ENCODE results near the gene STARD3NL. TPM values are rescaled to one million over a fixed set of nuclear protein-coding genes. Genes with fewer than 3 reads are reported as not detected.

The STARD3NL gene
- total RNA-seq, 4 donors from 2014 or later: 29.2 to 56.1 (median 48.4) TPM

GRCh38 chr7:38274486-38274885 is 96.4 kb downstream of the STARD3NL start:
- no peak overlapping the region for H3K4me3 ChIP-seq

GRCh38 chr7:38274927-38275620 is 97.0 kb downstream of the STARD3NL start:
- Histone ChIP-seq H3K4me3 (no peak overlapping the region), H3K9me3 (no peaks in the 10 kb centered on the region), H3K4me1 (no peaks in the 10 kb centered on the region), H3K27me3 (no peaks in the 10 kb centered on the region), H3K27ac (replicated peaks in 1 of 4) (no peak overlapping the region), H3K36me3 (no peaks in the 10 kb centered on the region)
- intact Hi-C loops (cut with DNase I): no loop called here
- TF ChIP-seq POLR2AphosphoS5 (IDR thresholded peaks at IDR 0.05): no peak
- TF ChIP-seq CTCF (IDR thresholded peaks at IDR 0.05): no peak
- TF ChIP-seq POLR2A (IDR thresholded peaks at IDR 0.05; ENCODE audit: low read depth): no peak
- TF ChIP-seq EP300 (IDR thresholded peaks at IDR 0.05): no peak
- WGBS: 86% methylated on average over 3 of the region's 3 CpGs
- DNase-seq (ENCODE audit: extremely low spot score): no peak

More at GRCh38 chr7:38274486-38274885, 96.4 kb downstream of the STARD3NL start:
- Histone ChIP-seq H3K27ac (replicated peaks in 1 of 4) (no peak overlapping the region), H3K36me3 (no peaks in the 10 kb centered on the region), H3K27me3 (no peaks in the 10 kb centered on the region), H3K4me1 (no peaks in the 10 kb centered on the region), H3K9me3 (no peaks in the 10 kb centered on the region)
- DNase-seq (ENCODE audit: extremely low spot score): no peak
- TF ChIP-seq EP300 (IDR thresholded peaks at IDR 0.05): no peak
- TF ChIP-seq POLR2AphosphoS5 (IDR thresholded peaks at IDR 0.05): no peak
- no peak for TF ChIP-seq CTCF (IDR thresholded peaks at IDR 0.05)
- TF ChIP-seq POLR2A (IDR thresholded peaks at IDR 0.05; ENCODE audit: low read depth): no peak
- 85% methylated on average over 4 of the region's 4 CpGs for WGBS
- intact Hi-C loops (cut with DNase I): no loop called here

GRCh38 chr7:38276096-38276877 is 98.2 kb downstream of the STARD3NL start:
- intact Hi-C loops (cut with DNase I): no loop called here
- no peak overlapping the region for H3K27ac ChIP-seq (replicated peaks in 1 of 4)
- H3K27me3 ChIP-seq: no peaks in the 10 kb centered on the region
- H3K4me3 ChIP-seq: no peak overlapping the region
- no peaks in the 10 kb centered on the region for H3K4me1 ChIP-seq
- H3K36me3 ChIP-seq: no peaks in the 10 kb centered on the region
- DNase-seq (ENCODE audit: extremely low spot score): no peak
- no peaks in the 10 kb centered on the region for H3K9me3 ChIP-seq
- 71% methylated on average over 6 of the region's 6 CpGs for WGBS
- TF ChIP-seq CTCF (IDR thresholded peaks at IDR 0.05) (no peak), POLR2A (IDR thresholded peaks at IDR 0.05; ENCODE audit: low read depth) (no peak), POLR2AphosphoS5 (IDR thresholded peaks at IDR 0.05) (no peak), EP300 (IDR thresholded peaks at IDR 0.05) (no peak)

- DNase-seq (ENCODE audit: extremely low spot score): no peak
These were observed 102.0 kb downstream of the STARD3NL start for GRCh38 chr7:38280000-38280399.

More at GRCh38 chr7:38280000-38280399, 102.0 kb downstream of the STARD3NL start:
- no peak overlapping the region for H3K4me3 ChIP-seq
- H3K27ac ChIP-seq (replicated peaks in 1 of 4): no peak overlapping the region
- H3K4me1 ChIP-seq: no peaks in the 10 kb centered on the region
- intact Hi-C loops (cut with DNase I): no loop called here
- H3K27me3 ChIP-seq: no peaks in the 10 kb centered on the region
- TF ChIP-seq POLR2A (IDR thresholded peaks at IDR 0.05; ENCODE audit: low read depth): no peak
- TF ChIP-seq EP300 (IDR thresholded peaks at IDR 0.05): no peak
- no peak for TF ChIP-seq CTCF (IDR thresholded peaks at IDR 0.05)
- TF ChIP-seq POLR2AphosphoS5 (IDR thresholded peaks at IDR 0.05): no peak
- H3K9me3 ChIP-seq: no peaks in the 10 kb centered on the region
- 52% methylated on average over 1 of the region's 1 CpG for WGBS
- no peaks in the 10 kb centered on the region for H3K36me3 ChIP-seq

Small RNAs within 50 kb of the gene (small RNA-seq; reads per million reads assigned to genes)
- 0 reads per million in 3 donors for gene TRGJ1
- gene TRGJ2: 0 reads per million in 3 donors
- 0 reads per million in 3 donors for gene TRGJP
- gene TRGJP1: 0 reads per million in 3 donors
- gene TRGJP2: 0 reads per million in 3 donors
